A549 (cell line): Measurements from ENCODE around the gene CD109. TPM values are rescaled to one million over a fixed set of nuclear protein-coding genes. Genes with fewer than 3 reads are reported as not detected.
"Not testable (repeated sequence)": the region's sequence is repeated elsewhere in the genome, so short reads cannot be mapped to it uniquely, and the experiment has no call there.

Experiments used
- ATAC-seq, 2 experiments: fragments of 200-7000 bp in 1 of 2; fragments of >200 bp in 1 of 2; cut with Nextera tagmentation in 1 of 2; cut with Tn5 transposase in 1 of 2; 3 replicates each; pipeline versions ENCODE4 v1.8.0 to v1.9.1; 2018 to 2020; ENCODE audit warnings: mild to moderate bottlenecking in 1 of 2, moderate library complexity in 1 of 2
- CTCF ChIA-PET: fragments of 300-600 bp; sonication (Branson Sonifier 250); formaldehyde crosslinking; extraction: SDS; loops from one replicate; lab custom pipeline; 2021; ENCODE audit warnings: antibody characterized with exemption, inconsistent platforms; lab: Yijun Ruan, JAX
- POLR2A ChIA-PET: fragments of 350-600 bp; formaldehyde crosslinking; extraction: SDS; loops from one replicate; lab custom pipeline; 2021; ENCODE audit warnings: antibody characterized with exemption, inconsistent platforms; lab: Yijun Ruan, JAX
- DNase-seq, 2 experiments: peaks; one replicate each; pipeline versions ENCODE4 v3.0.0 to v3.0.0-alpha.2; 2011 to 2016; ENCODE audit warnings: low read depth in 1 of 2, low spot score in 1 of 2
- FAIRE-seq: peaks from 2 replicates; lab custom pipeline; 2011; peaks lifted over from hg19 to GRCh38; lab: Jason Lieb, UNC
- H3K27ac ChIP-seq, 2 experiments: fragments of >200 bp; sonication (Bioruptor Twin); formaldehyde crosslinking; 3 replicates each; pipeline ENCODE4 v1.5.1; 2016 to 2017
- H3K4me1 ChIP-seq: fragments of >200 bp; sonication (Bioruptor Twin); formaldehyde crosslinking; 3 replicates; pipeline ENCODE4 v1.6.1; 2016
- H3K4me2 ChIP-seq: fragments of >200 bp; sonication (Bioruptor Twin); formaldehyde crosslinking; 3 replicates; pipeline ENCODE4 v1.6.1; 2016
- H3K4me3 ChIP-seq: fragments of >200 bp; sonication (Bioruptor Twin); formaldehyde crosslinking; 3 replicates; pipeline ENCODE4 v1.5.1; 2016
- H3K9me3 ChIP-seq: fragments of >200 bp; sonication (Bioruptor Twin); formaldehyde crosslinking; 3 replicates; pipeline ENCODE4 v1.6.1; 2016
- BCL3 ChIP-seq: fragments of >200 bp; sonication (Bioruptor Twin); formaldehyde crosslinking; IDR thresholded peaks from 3 replicates; pipeline ENCODE4 v1.6.1; 2016
- BHLHE40 ChIP-seq: IDR thresholded peaks from 2 replicates; pipeline ENCODE4 v1.6.1; 2012; ENCODE audit warnings: low read depth, low read length, inconsistent platforms
- CBX8 ChIP-seq: fragments of 200-600 bp; sonication (generic); IDR thresholded peaks from 2 replicates; pipeline ENCODE4 v1.6.1; 2016
- CTCF ChIP-seq: fragments of >200 bp; sonication (Bioruptor Twin); formaldehyde crosslinking; IDR thresholded peaks from 3 replicates; pipeline ENCODE4 v1.5.1; 2016
- ESRRA ChIP-seq: fragments of 150-350 bp; IDR thresholded peaks from 2 replicates; pipeline ENCODE4 v1.6.1; 2014; ENCODE audit warnings: mild to moderate bottlenecking, low read length, borderline replicate concordance
- GATA3 ChIP-seq: IDR thresholded peaks from 2 replicates; pipeline ENCODE4 v1.6.1; 2012; ENCODE audit warnings: borderline replicate concordance
- HDAC2 ChIP-seq: fragments of 200-600 bp; sonication (generic); IDR thresholded peaks from 2 replicates; pipeline ENCODE4 v1.6.1; 2016
- HES2 ChIP-seq: fragments of >200 bp; sonication (Bioruptor Twin); formaldehyde crosslinking; IDR thresholded peaks from 2 replicates; pipeline ENCODE4 v1.6.1; 2016
- HOXA7 ChIP-seq: fragments of 250-450 bp; sonication (Bioruptor Pico); IDR thresholded peaks from 2 replicates; pipeline ENCODE4 v1.5.0; 2020; ENCODE audit warnings: mild to moderate bottlenecking, moderate library complexity
- JUNB ChIP-seq: fragments of >200 bp; sonication (Bioruptor Twin); formaldehyde crosslinking; IDR thresholded peaks from 2 replicates; pipeline ENCODE4 v1.6.1; 2016
- KDM1A ChIP-seq: fragments of 200-600 bp; sonication (generic); IDR thresholded peaks from 2 replicates; pipeline ENCODE4 v1.6.1; 2016; ENCODE audit warnings: low read depth, mild to moderate bottlenecking
- KDM5A ChIP-seq: fragments of 200-600 bp; sonication (generic); IDR thresholded peaks from 2 replicates; pipeline ENCODE4 v1.6.1; 2016; ENCODE audit warnings: antibody characterized with exemption, mild to moderate bottlenecking
- MAX ChIP-seq: IDR thresholded peaks from 2 replicates; pipeline ENCODE4 v1.6.1; 2012
- MYC ChIP-seq: IDR thresholded peaks from 2 replicates; pipeline ENCODE4 v1.6.1; 2012; ENCODE audit warnings: mild to moderate bottlenecking, inconsistent platforms, low read length, improper control_type of control experiment, borderline replicate concordance
- PBX3 ChIP-seq: IDR thresholded peaks from 2 replicates; pipeline ENCODE4 v1.6.1; 2012
- POLR2A ChIP-seq: IDR thresholded peaks from 2 replicates; pipeline ENCODE4 v1.6.1; 2012; ENCODE audit warnings: mild to moderate bottlenecking, low read length
- RAD21 ChIP-seq, 2 experiments: fragments of >200 bp in 1 of 2; sonication (Bioruptor Twin) in 1 of 2; formaldehyde crosslinking in 1 of 2; IDR thresholded peaks in 1 of 2; conservative IDR thresholded peaks in 1 of 2; 2 replicates in 1 of 2; 3 replicates in 1 of 2; pipeline ENCODE4 v1.6.1; 2012 to 2018; ENCODE audit warnings: inconsistent platforms in 1 of 2
- RNF2 ChIP-seq: fragments of 200-600 bp; sonication (generic); IDR thresholded peaks from 2 replicates; pipeline ENCODE4 v1.6.1; 2016; ENCODE audit warnings: low read depth, mild to moderate bottlenecking, antibody characterized with exemption, moderate library complexity, borderline replicate concordance
- SMC3 ChIP-seq: fragments of >200 bp; sonication (Bioruptor Twin); formaldehyde crosslinking; IDR thresholded peaks from 3 replicates; pipeline ENCODE4 v1.6.1; 2018; ENCODE audit warnings: inconsistent platforms
- TFCP2L1 ChIP-seq: fragments of 250-450 bp; sonication (Bioruptor Pico); IDR thresholded peaks from 2 replicates; pipeline ENCODE4 v1.5.0; 2021; ENCODE audit warnings: mild to moderate bottlenecking
- ZC3H11A ChIP-seq: fragments of 450-650 bp; IDR thresholded peaks from 2 replicates; pipeline ENCODE4 v1.6.1; 2014; ENCODE audit warnings: antibody characterized with exemption, mild to moderate bottlenecking
- ZNF302 ChIP-seq: fragments of 250-450 bp; sonication (Bioruptor Pico); IDR thresholded peaks from 2 replicates; pipeline ENCODE4 v1.9.0; 2021; ENCODE audit warnings: inconsistent platforms, mild to moderate bottlenecking, moderate library complexity
- ZSCAN20 ChIP-seq: fragments of 250-450 bp; sonication (Bioruptor Pico); IDR thresholded peaks from 2 replicates; pipeline ENCODE4 v1.8.0; 2022; ENCODE audit warnings: mild to moderate bottlenecking, moderate library complexity
- WGBS: methylation state at CpG from one replicate; pipeline ENCODE4 v1.1.6; 2017; ENCODE audit errors: missing lambda C conversion rate; 5-methylcytosine and 5-hydroxymethylcytosine counted together
- polyA plus RNA-seq, 4 experiments: library from polyadenylated mRNA; depleted of rRNA in 3 of 4; stranded (reverse); fragments of >200 nt; fragmentation: RNase III in 1 of 4; extraction: RNeasy Plus Mini Kit Qiagen cat#74134 plus additional on column Dnase treatment in 1 of 4; gene quantifications; 2 replicates in 3 of 4; 3 replicates in 1 of 4; pipeline ENCODE4 v1.2.3, GENCODE V29; 2011 to 2017

Gene CD109
- polyA plus RNA-seq, 2 of the 4 experiments (the other 2 are of a cell fraction) = 18.3 to 56.7 TPM

GRCh38 chr6:73722318-73723060 lies 26.5 kb downstream of the CD109 start:
- H3K4me3 ChIP-seq = no peak overlapping the region
- H3K4me2 ChIP-seq = no peak overlapping the region
- CTCF ChIA-PET = interaction anchor here (1.7 to 2.4 kb wide), 2 partner anchors 11 to 47 kb away, joined by 8 to 14 read pairs; no protein-coding TSS in a partner anchor
- H3K9me3 ChIP-seq = no peaks in the 10 kb centered on the region
- no peak for TF ChIP-seq HES2
- no peak for TF ChIP-seq CTCF
- TF ChIP-seq CBX8 = no peak
- TF ChIP-seq MYC = no peak
- TF ChIP-seq RNF2 = no peak
- TF ChIP-seq HDAC2 = no peak
- no peak for TF ChIP-seq ZSCAN20 (CRISPR knock-in tag)
- DNase-seq (no peak), ATAC-seq (no peak), FAIRE-seq (no peak)
- H3K27ac ChIP-seq = no peak overlapping the region
- H3K4me1 ChIP-seq = 0 out of 3 replicates have a peak, but pooled peaks cover 4% of the 10 kb centered on the region
- 58% methylated on average over 9 of the region's 9 CpGs for WGBS
- POLR2A ChIA-PET = no interaction called here

- ATAC-seq, H3K9me3 ChIP-seq, H3K27ac ChIP-seq, H3K4me3 ChIP-seq, H3K4me1 ChIP-seq, FAIRE-seq, POLR2A ChIA-PET, CTCF ChIA-PET, DNase-seq, H3K4me2 ChIP-seq: not testable (repeated sequence)
- whole genome bisulfite sequencing = 95% methylated on average over 2 of the region's 2 CpGs
These were observed 27.5 kb downstream of the CD109 start for GRCh38 chr6:73723480-73723879.

- FAIRE-seq (no peak), ATAC-seq (no peak), DNase-seq (no peak)
- Histone ChIP-seq H3K27ac (no peak overlapping the region), H3K9me3 (no peaks in the 10 kb centered on the region), H3K4me1 (no peaks in the 10 kb centered on the region), H3K4me3 (no peak overlapping the region), H3K4me2 (no peak overlapping the region)
- 94% methylated on average over 3 of the region's 3 CpGs for WGBS
- ChIA-PET POLR2A (no interaction called here), CTCF (no interaction called here)
- TF ChIP-seq RAD21 (conservative IDR thresholded peaks at IDR 0.05 in 1 of 2, IDR thresholded peaks at IDR 0.05 in 1 of 2) = no peak
- TF ChIP-seq KDM1A = no peak
- TF ChIP-seq HOXA7 (CRISPR knock-in tag) = no peak
- no peak for TF ChIP-seq ESRRA
These were observed 28.4 kb downstream of the CD109 start for GRCh38 chr6:73724389-73724788.

GRCh38 chr6:73725192-73725591 lies 29.2 kb downstream of the CD109 start:
- H3K9me3 ChIP-seq, POLR2A ChIA-PET, DNase-seq, CTCF ChIA-PET, ATAC-seq, H3K4me2 ChIP-seq, H3K4me1 ChIP-seq, H3K4me3 ChIP-seq, H3K27ac ChIP-seq: not testable (repeated sequence)
- peak; percentile 84 for FAIRE-seq
- 91% methylated on average over 8 of the region's 8 CpGs for WGBS

- Histone ChIP-seq H3K4me3 (no peak overlapping the region), H3K27ac (no peak overlapping the region), H3K4me2 (no peak overlapping the region), H3K9me3 (no peaks in the 10 kb centered on the region), H3K4me1 (no peaks in the 10 kb centered on the region)
- 95% methylated on average over 5 of the region's 5 CpGs for WGBS
- no peak for FAIRE-seq
- CTCF ChIA-PET = interaction anchor here (1.0 to 2.8 kb wide), 2 partner anchors 12 to 51 kb away, joined by 4 to 7 read pairs; no protein-coding TSS in a partner anchor
- POLR2A ChIA-PET = no interaction called here
- no peak for DNase-seq
- ATAC-seq = no peak
- TF ChIP-seq KDM5A (no peak), ZSCAN20 (CRISPR knock-in tag) (no peak), BHLHE40 (no peak), MAX (no peak), ZC3H11A (no peak), SMC3 (no peak), JUNB (no peak), BCL3 (no peak), PBX3 (no peak), POLR2A (no peak), RNF2 (no peak), KDM1A (no peak), TFCP2L1 (CRISPR knock-in tag) (no peak), GATA3 (no peak), ZNF302 (CRISPR knock-in tag) (no peak)
These were observed 31.1 kb downstream of the CD109 start for GRCh38 chr6:73727114-73727513.
